HCT116 (cell line): ENCODE measurements around the gene TRPC6. TPM values are rescaled to one million over a fixed set of nuclear protein-coding genes. Genes with fewer than 3 reads are reported as not detected.

ENCODE experiments used
- ATAC-seq: fragments of 200-7000 bp; cut with Tn5 transposase; 2 replicates; pipeline ENCODE4 v1.9.1; 2020; ENCODE audit warnings: mild to moderate bottlenecking, moderate library complexity
- BruUV-seq: library from RNA; stranded (reverse); fragments of 400-500 nt; replicated peaks from 2 replicates; lab custom pipeline; 2021; lab: Mats Ljungman, UMichigan
- CTCF ChIA-PET: fragments of 300-600 bp; sonication (Branson Sonifier 250); formaldehyde crosslinking; loops from one replicate; lab custom pipeline; 2021; ENCODE audit warnings: antibody characterized with exemption; lab: Charles Lee
- POLR2A ChIA-PET: fragments of 300-600, 350-600 bp; sonication (Branson Sonifier 250); formaldehyde crosslinking; loops from one replicate; lab custom pipeline; 2021; ENCODE audit warnings: antibody characterized with exemption; lab: Charles Lee
- RAD21 ChIA-PET, 2 experiments: fragments of 300-600 bp; sonication (Branson Sonifier 250); formaldehyde crosslinking; loops; one replicate each; lab custom pipeline; 2023; ENCODE audit warnings: low total read pairs in 2 of 2; ENCODE audit not compliant: uncharacterized antibody in 2 of 2, unreplicated experiment in 2 of 2, low non-redundant PET in 1 of 2; lab: Charles Lee
- DNase-seq: peaks from one replicate; pipeline ENCODE4 v3.0.0-alpha.2; 2010; ENCODE audit warnings: low read depth, low spot score
- H2AFZ ChIP-seq: fragments of 200-600 bp; shearing (Covaris generic), sonication (generic); 2 replicates; pipeline ENCODE4 v1.6.1; 2017; ENCODE audit warnings: low read depth, mixed run types, mixed read lengths, antibody characterized with exemption, low read length; ENCODE audit not compliant: poor library complexity, severe bottlenecking
- H3K27ac ChIP-seq: 2 replicates; pipeline ENCODE4 v1.5.1; 2012; ENCODE audit warnings: low read depth, low read length
- H3K27me3 ChIP-seq: fragments of 200-600 bp; sonication (generic); 2 replicates; pipeline ENCODE4 v1.6.1; 2016; ENCODE audit warnings: mixed run types, low read length, mixed read lengths; ENCODE audit not compliant: insufficient read depth
- H3K36me3 ChIP-seq, 2 experiments: fragments of 200-500 bp in 1 of 2; fragments of 200-600 bp in 1 of 2; sonication (Bioruptor generic) in 1 of 2; sonication (generic) in 1 of 2; 2 replicates each; pipeline versions ENCODE4 v1.5.1 to v1.6.1; 2014 to 2016; ENCODE audit warnings: low read length in 2 of 2, inconsistent platforms in 1 of 2, mixed read lengths in 1 of 2, mixed run types in 1 of 2; ENCODE audit not compliant: insufficient read depth in 2 of 2, control insufficient read depth in 1 of 2
- H3K4me1 ChIP-seq, 2 experiments: fragments of 200-600 bp in 1 of 2; sonication (generic) in 1 of 2; 2 replicates each; pipeline versions ENCODE4 v1.5.1 to v1.6.1; 2012 to 2017; ENCODE audit warnings: low read length in 2 of 2, inconsistent platforms in 1 of 2, mild to moderate bottlenecking in 1 of 2, mixed read lengths in 1 of 2, mixed run types in 1 of 2, moderate library complexity in 1 of 2; ENCODE audit not compliant: insufficient read depth in 2 of 2, control insufficient read depth in 1 of 2
- H3K4me2 ChIP-seq: fragments of 200-600 bp; sonication (generic); 2 replicates; pipeline ENCODE4 v1.6.1; 2017; ENCODE audit warnings: mixed run types, low read length, mixed read lengths
- H3K4me3 ChIP-seq, 2 experiments: fragments of 200-600 bp in 1 of 2; sonication (generic) in 1 of 2; replicated peaks in 1 of 2; 2 replicates each; pipeline ENCODE4 v1.5.1; 2011 to 2016; ENCODE audit warnings: low read length in 2 of 2, control low read depth in 1 of 2, low read depth in 1 of 2, mild to moderate bottlenecking in 1 of 2, mixed read lengths in 1 of 2, mixed run types in 1 of 2
- H3K79me2 ChIP-seq: fragments of 200-600 bp; sonication (generic); 2 replicates; pipeline ENCODE4 v1.6.1; 2017; ENCODE audit warnings: mild to moderate bottlenecking, mixed run types, low read length, moderate library complexity, mixed read lengths; ENCODE audit not compliant: insufficient read depth
- H3K9ac ChIP-seq: fragments of 200-600 bp; sonication (generic); 2 replicates; pipeline ENCODE4 v1.6.1; 2016; ENCODE audit warnings: low read length, mixed read lengths
- H3K9me2 ChIP-seq: fragments of 200-600 bp; sonication (generic), shearing (Covaris generic); 2 replicates; pipeline ENCODE4 v1.6.1; 2017; ENCODE audit warnings: mixed run types, mild to moderate bottlenecking, moderate library complexity; ENCODE audit not compliant: insufficient read depth
- H3K9me3 ChIP-seq, 2 experiments: fragments of 200-500 bp in 1 of 2; fragments of 200-600 bp in 1 of 2; sonication (Bioruptor generic) in 1 of 2; sonication (generic) in 1 of 2; 2 replicates each; pipeline ENCODE4 v1.6.1; 2014 to 2017; ENCODE audit warnings: low read length in 2 of 2, mixed read lengths in 2 of 2, inconsistent platforms in 1 of 2, low read depth in 1 of 2, mild to moderate bottlenecking in 1 of 2, mixed run types in 1 of 2, moderate library complexity in 1 of 2; ENCODE audit not compliant: control insufficient read depth in 1 of 2, insufficient read depth in 1 of 2
- H4K20me1 ChIP-seq: fragments of 200-600 bp; sonication (generic), shearing (Covaris generic); 2 replicates; pipeline ENCODE4 v1.6.1; 2017; ENCODE audit warnings: mixed run types, mild to moderate bottlenecking, moderate library complexity; ENCODE audit not compliant: insufficient read depth
- ATF3 ChIP-seq: IDR thresholded peaks from 2 replicates; pipeline ENCODE4 v1.6.1; 2012
- CBX3 ChIP-seq: IDR thresholded peaks from 2 replicates; pipeline ENCODE4 v1.6.1; 2012; ENCODE audit warnings: low read depth
- CEBPB ChIP-seq: IDR thresholded peaks from 2 replicates; pipeline ENCODE4 v1.6.1; 2012; ENCODE audit warnings: low read depth
- EGR1 ChIP-seq: IDR thresholded peaks from 2 replicates; pipeline ENCODE4 v1.6.1; 2012; ENCODE audit warnings: low read depth
- ELF1 ChIP-seq: IDR thresholded peaks from 2 replicates; pipeline ENCODE4 v1.6.1; 2012; ENCODE audit warnings: low read depth, borderline replicate concordance
- EZH2 ChIP-seq: fragments of 200-600 bp; sonication (generic); IDR thresholded peaks from 2 replicates; pipeline ENCODE4 v1.6.1; 2017; ENCODE audit warnings: antibody characterized with exemption, mixed run types
- EZH2phosphoT487 ChIP-seq: fragments of 200-600 bp; IDR thresholded peaks from 2 replicates; pipeline ENCODE4 v1.6.1; 2018; ENCODE audit warnings: antibody characterized with exemption, borderline replicate concordance
- FOSL1 ChIP-seq: IDR thresholded peaks from 2 replicates; pipeline ENCODE4 v1.6.1; 2012; ENCODE audit warnings: low read depth
- MAX ChIP-seq: IDR thresholded peaks from 2 replicates; pipeline ENCODE4 v1.6.1; 2012
- POLR2A ChIP-seq: IDR thresholded peaks from 2 replicates; pipeline ENCODE4 v1.7.0; 2011; ENCODE audit warnings: borderline replicate concordance; ENCODE audit not compliant: insufficient read depth, insufficient read length; ENCODE audit errors: extremely low read depth
- POLR2AphosphoS5 ChIP-seq: IDR thresholded peaks from 2 replicates; pipeline ENCODE4 v1.6.1; 2011; ENCODE audit warnings: mild to moderate bottlenecking, low read depth, low read length, moderate library complexity
- RAD21 ChIP-seq: IDR thresholded peaks from 2 replicates; pipeline ENCODE4 v1.6.1; 2012; ENCODE audit warnings: low read depth, mild to moderate bottlenecking
- SP1 ChIP-seq: IDR thresholded peaks from 2 replicates; pipeline ENCODE4 v1.6.1; 2012; ENCODE audit warnings: low read depth
- SRF ChIP-seq: IDR thresholded peaks from 2 replicates; pipeline ENCODE4 v1.6.1; 2012; ENCODE audit warnings: low read depth
- TCF7L2 ChIP-seq: IDR thresholded peaks from 2 replicates; pipeline ENCODE4 v1.7.0; 2011; ENCODE audit warnings: borderline replicate concordance, inconsistent platforms; ENCODE audit not compliant: insufficient read depth, insufficient read length; ENCODE audit errors: extremely low read depth
- YY1 ChIP-seq: IDR thresholded peaks from 2 replicates; pipeline ENCODE4 v1.6.1; 2011; ENCODE audit warnings: low read length, low read depth, moderate library complexity, mild to moderate bottlenecking; ENCODE audit not compliant: insufficient replicate concordance; ENCODE audit errors: extremely low read depth
- ZNF274 ChIP-seq: fragments of 200-500 bp; sonication (Bioruptor generic); IDR thresholded peaks from 2 replicates; pipeline ENCODE4 v1.6.1; 2014; ENCODE audit warnings: mild to moderate bottlenecking, low read depth, low read length, inconsistent platforms
- intact Hi-C: fragments of 100-400 bp; cut with micrococcal nuclease; formaldehyde crosslinking; loops from 2 replicates; pipeline ENCODE4 v1.10.0; 2022
- total RNA-seq: library from RNA; stranded (reverse); gene quantifications from one replicate; pipeline ENCODE4 v1.2.1, GENCODE V29; 2021; ENCODE audit not compliant: unreplicated experiment
- TF ChIP-seq, protein P1 (sequence below): IDR thresholded peaks from 2 replicates; pipeline ENCODE4 v1.6.1; 2012; ENCODE audit warnings: low read depth

Gene TRPC6
- total RNA-seq, 1 experiment from 2014 or later = not detected

DNA sequence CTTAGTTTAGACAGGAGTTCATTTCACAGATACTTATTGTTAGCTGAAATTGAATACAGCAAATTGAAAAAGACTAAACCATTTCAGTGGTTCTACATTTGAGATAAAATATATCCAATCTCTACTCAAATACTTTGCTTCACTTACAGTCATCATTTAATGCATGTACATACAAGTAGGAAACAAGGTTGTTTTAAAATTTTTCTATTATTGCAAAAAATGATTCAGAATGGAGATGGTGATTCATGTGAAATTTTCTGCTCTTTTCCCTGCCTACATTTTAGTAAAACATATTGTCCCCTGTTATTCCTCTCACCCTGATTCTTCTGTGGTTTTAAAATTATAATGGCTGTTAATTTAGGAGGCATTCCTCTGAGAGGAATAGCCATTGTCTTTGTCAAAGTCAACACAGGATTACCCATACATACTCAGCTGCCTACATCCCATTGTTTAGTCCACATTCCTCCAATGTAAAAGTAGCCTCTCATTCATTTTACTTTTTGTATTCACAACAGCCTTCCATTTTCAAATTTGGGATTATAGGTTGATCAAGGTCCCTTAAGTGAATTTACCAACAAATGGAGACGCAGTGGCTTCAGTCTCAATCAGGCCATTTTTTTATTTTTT, 60.1 kb downstream of the TRPC6 start:
- Histone ChIP-seq H3K9me3 (no peaks in the 10 kb centered on the region), H3K9me2 (no peaks in the 10 kb centered on the region), H2AFZ (no peak overlapping the region), H3K9ac (no peak overlapping the region), H3K79me2 (no peaks in the 10 kb centered on the region), H4K20me1 (no peaks in the 10 kb centered on the region), H3K27me3 (no peaks in the 10 kb centered on the region), H3K27ac (no peak overlapping the region), H3K4me2 (no peak overlapping the region), H3K4me1 (no peaks in the 10 kb centered on the region), H3K4me3 (no peak overlapping the region), H3K36me3 (no peaks in the 10 kb centered on the region)
- BruUV-seq = no TSS peak
- ATAC-seq = no peak
- ChIA-PET RAD21 (no interaction called here), POLR2A (no interaction called here), CTCF (no interaction called here)
- DNase-seq = no peak
- TF ChIP-seq FOSL1 (no peak), TCF7L2 (no peak), YY1 (no peak), EZH2phosphoT487 (no peak), EGR1 (no peak), CEBPB (no peak), ELF1 (no peak), MAX (no peak), RAD21 (no peak), POLR2AphosphoS5 (no peak), POLR2A (no peak)
- intact Hi-C loops = no loop called here

DNA sequence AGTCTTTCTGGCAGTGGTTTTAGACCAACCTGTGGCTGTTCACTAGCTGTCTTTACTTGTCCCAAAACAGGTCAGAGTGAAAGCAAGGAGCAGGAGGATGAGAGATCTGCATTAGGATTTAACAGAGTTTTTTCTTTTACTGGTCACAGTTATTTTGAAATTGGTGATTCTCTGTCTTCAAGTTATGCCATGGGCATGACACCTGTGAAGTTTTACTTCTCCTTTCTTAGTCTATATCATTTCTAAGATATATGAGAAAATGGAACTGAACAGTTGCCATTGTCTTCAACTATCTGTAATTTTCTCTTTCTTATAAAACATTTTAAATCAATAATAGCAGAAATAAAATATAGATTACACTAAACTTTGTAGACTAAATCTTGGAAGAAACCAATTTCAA, 60.6 kb downstream of the TRPC6 start:
- H4K20me1 ChIP-seq = no peaks in the 10 kb centered on the region
- H2AFZ ChIP-seq = no peak overlapping the region
- CTCF ChIA-PET = no interaction called here
- no peaks in the 10 kb centered on the region for H3K36me3 ChIP-seq
- no peak for ATAC-seq
- no peak overlapping the region for H3K4me3 ChIP-seq
- H3K27ac ChIP-seq = no peak overlapping the region
- no peak for TF ChIP-seq ZNF274
- TF ChIP-seq, protein P1, sequence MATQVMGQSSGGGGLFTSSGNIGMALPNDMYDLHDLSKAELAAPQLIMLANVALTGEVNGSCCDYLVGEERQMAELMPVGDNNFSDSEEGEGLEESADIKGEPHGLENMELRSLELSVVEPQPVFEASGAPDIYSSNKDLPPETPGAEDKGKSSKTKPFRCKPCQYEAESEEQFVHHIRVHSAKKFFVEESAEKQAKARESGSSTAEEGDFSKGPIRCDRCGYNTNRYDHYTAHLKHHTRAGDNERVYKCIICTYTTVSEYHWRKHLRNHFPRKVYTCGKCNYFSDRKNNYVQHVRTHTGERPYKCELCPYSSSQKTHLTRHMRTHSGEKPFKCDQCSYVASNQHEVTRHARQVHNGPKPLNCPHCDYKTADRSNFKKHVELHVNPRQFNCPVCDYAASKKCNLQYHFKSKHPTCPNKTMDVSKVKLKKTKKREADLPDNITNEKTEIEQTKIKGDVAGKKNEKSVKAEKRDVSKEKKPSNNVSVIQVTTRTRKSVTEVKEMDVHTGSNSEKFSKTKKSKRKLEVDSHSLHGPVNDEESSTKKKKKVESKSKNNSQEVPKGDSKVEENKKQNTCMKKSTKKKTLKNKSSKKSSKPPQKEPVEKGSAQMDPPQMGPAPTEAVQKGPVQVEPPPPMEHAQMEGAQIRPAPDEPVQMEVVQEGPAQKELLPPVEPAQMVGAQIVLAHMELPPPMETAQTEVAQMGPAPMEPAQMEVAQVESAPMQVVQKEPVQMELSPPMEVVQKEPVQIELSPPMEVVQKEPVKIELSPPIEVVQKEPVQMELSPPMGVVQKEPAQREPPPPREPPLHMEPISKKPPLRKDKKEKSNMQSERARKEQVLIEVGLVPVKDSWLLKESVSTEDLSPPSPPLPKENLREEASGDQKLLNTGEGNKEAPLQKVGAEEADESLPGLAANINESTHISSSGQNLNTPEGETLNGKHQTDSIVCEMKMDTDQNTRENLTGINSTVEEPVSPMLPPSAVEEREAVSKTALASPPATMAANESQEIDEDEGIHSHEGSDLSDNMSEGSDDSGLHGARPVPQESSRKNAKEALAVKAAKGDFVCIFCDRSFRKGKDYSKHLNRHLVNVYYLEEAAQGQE = no peak
- no peak for TF ChIP-seq SRF
- no peak for TF ChIP-seq SP1
- no peak for TF ChIP-seq CBX3
- no peak for TF ChIP-seq YY1
- TF ChIP-seq EZH2 = no peak
- TF ChIP-seq RAD21 = no peak
- no peak for TF ChIP-seq ATF3
- TF ChIP-seq MAX = no peak
- no peak for TF ChIP-seq CEBPB
- no peak for TF ChIP-seq POLR2A
- TF ChIP-seq POLR2AphosphoS5 = no peak
- TF ChIP-seq, all 23 proteins: peak for 0
- intact Hi-C loops = no loop called here
- no peak overlapping the region for H3K4me2 ChIP-seq
- H3K9me3 ChIP-seq = no peaks in the 10 kb centered on the region
- H3K4me1 ChIP-seq = no peaks in the 10 kb centered on the region
- no peaks in the 10 kb centered on the region for H3K9me2 ChIP-seq
- RAD21 ChIA-PET = no interaction called here
- no TSS peak for BruUV-seq
- no peaks in the 10 kb centered on the region for H3K27me3 ChIP-seq
- no peak overlapping the region for H3K9ac ChIP-seq
- no peak for DNase-seq
- POLR2A ChIA-PET = no interaction called here
- H3K79me2 ChIP-seq = no peaks in the 10 kb centered on the region
